Liver (tissue), 3 donors: ENCODE results near the gene BMP7.

Source experiments
- EGR1 ChIP-seq, 2 donors: IDR thresholded peaks; 2 replicates each; pipeline ENCODE4 v1.6.1; 2016 to 2018; ENCODE audit warnings: antibody characterized with exemption in 2 of 2, low read depth in 2 of 2
- FOXA2 ChIP-seq: IDR thresholded peaks from 2 replicates; pipeline ENCODE4 v1.6.1; 2016; ENCODE audit warnings: antibody characterized with exemption
- JUND ChIP-seq, 2 donors: IDR thresholded peaks; 2 replicates each; pipeline ENCODE4 v1.6.1; 2016; ENCODE audit warnings: antibody characterized with exemption in 2 of 2
- RAD21 ChIP-seq, 2 donors: IDR thresholded peaks; 2 replicates each; pipeline ENCODE4 v1.6.1; 2016; ENCODE audit warnings: antibody characterized with exemption in 2 of 2, mild to moderate bottlenecking in 2 of 2
- RXRA ChIP-seq, 2 donors: IDR thresholded peaks; 2 replicates each; pipeline ENCODE4 v1.6.1; 2017 to 2018; ENCODE audit warnings: antibody characterized with exemption in 2 of 2, mild to moderate bottlenecking in 1 of 2
- TAF1 ChIP-seq: conservative IDR thresholded peaks from 2 replicates; pipeline ENCODE4 v1.6.1; 2016; ENCODE audit warnings: antibody characterized with exemption, mild to moderate bottlenecking
- YY1 ChIP-seq: IDR thresholded peaks from 2 replicates; pipeline ENCODE4 v1.6.1; 2016; ENCODE audit warnings: antibody characterized with exemption, mild to moderate bottlenecking
- TF ChIP-seq, protein P1 (sequence below): fragments of 150-350 bp; IDR thresholded peaks from 2 replicates; pipeline ENCODE4 v1.5.1; 2017; ENCODE audit warnings: improper control_type of control experiment, low read depth, low read length; ENCODE audit not compliant: missing input control
- TF ChIP-seq, protein P2 (sequence below): IDR thresholded peaks from 2 replicates; pipeline ENCODE4 v1.6.1; 2016; ENCODE audit warnings: antibody characterized with exemption
- TF ChIP-seq, protein P3 (sequence below): IDR thresholded peaks from 2 replicates; pipeline ENCODE4 v1.6.1; 2016; ENCODE audit warnings: antibody characterized with exemption, mild to moderate bottlenecking
- donor health status: healthy.
- donor health status: healthy.

DNA sequence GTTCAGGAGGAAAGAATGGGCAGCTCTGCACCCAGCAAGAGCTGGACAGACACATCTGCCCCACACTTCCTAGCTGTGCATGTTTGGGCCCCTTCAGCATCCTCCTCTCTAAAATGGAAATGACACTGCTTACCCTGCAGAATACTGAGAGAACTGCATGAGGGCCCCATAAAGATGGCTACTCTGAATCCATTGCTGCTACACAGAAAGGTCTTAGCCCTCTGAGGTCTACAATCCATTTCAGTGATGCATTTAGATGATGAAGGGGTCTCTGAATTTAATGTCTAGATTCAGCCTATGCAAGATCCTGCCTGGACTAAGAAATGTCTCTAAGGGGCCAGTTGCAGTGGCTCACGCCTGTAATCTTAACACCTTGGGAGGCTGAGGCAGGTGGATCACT, 11.3 kb downstream of the BMP7 start:
- TF ChIP-seq, protein P1, sequence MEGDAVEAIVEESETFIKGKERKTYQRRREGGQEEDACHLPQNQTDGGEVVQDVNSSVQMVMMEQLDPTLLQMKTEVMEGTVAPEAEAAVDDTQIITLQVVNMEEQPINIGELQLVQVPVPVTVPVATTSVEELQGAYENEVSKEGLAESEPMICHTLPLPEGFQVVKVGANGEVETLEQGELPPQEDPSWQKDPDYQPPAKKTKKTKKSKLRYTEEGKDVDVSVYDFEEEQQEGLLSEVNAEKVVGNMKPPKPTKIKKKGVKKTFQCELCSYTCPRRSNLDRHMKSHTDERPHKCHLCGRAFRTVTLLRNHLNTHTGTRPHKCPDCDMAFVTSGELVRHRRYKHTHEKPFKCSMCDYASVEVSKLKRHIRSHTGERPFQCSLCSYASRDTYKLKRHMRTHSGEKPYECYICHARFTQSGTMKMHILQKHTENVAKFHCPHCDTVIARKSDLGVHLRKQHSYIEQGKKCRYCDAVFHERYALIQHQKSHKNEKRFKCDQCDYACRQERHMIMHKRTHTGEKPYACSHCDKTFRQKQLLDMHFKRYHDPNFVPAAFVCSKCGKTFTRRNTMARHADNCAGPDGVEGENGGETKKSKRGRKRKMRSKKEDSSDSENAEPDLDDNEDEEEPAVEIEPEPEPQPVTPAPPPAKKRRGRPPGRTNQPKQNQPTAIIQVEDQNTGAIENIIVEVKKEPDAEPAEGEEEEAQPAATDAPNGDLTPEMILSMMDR: no peak
- TF ChIP-seq FOXA2 (no peak), EGR1 (IDR thresholded peaks at IDR 0.05; ENCODE audit: low read depth in 2 of 2) (no peak), RAD21 (IDR thresholded peaks at IDR 0.05) (no peak), JUND (IDR thresholded peaks at IDR 0.05) (no peak), YY1 (no peak), TAF1 (no peak), RXRA (IDR thresholded peaks at IDR 0.05) (no peak)
- TF ChIP-seq, protein P2, sequence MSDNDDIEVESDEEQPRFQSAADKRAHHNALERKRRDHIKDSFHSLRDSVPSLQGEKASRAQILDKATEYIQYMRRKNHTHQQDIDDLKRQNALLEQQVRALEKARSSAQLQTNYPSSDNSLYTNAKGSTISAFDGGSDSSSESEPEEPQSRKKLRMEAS: no peak
- TF ChIP-seq, protein P3, sequence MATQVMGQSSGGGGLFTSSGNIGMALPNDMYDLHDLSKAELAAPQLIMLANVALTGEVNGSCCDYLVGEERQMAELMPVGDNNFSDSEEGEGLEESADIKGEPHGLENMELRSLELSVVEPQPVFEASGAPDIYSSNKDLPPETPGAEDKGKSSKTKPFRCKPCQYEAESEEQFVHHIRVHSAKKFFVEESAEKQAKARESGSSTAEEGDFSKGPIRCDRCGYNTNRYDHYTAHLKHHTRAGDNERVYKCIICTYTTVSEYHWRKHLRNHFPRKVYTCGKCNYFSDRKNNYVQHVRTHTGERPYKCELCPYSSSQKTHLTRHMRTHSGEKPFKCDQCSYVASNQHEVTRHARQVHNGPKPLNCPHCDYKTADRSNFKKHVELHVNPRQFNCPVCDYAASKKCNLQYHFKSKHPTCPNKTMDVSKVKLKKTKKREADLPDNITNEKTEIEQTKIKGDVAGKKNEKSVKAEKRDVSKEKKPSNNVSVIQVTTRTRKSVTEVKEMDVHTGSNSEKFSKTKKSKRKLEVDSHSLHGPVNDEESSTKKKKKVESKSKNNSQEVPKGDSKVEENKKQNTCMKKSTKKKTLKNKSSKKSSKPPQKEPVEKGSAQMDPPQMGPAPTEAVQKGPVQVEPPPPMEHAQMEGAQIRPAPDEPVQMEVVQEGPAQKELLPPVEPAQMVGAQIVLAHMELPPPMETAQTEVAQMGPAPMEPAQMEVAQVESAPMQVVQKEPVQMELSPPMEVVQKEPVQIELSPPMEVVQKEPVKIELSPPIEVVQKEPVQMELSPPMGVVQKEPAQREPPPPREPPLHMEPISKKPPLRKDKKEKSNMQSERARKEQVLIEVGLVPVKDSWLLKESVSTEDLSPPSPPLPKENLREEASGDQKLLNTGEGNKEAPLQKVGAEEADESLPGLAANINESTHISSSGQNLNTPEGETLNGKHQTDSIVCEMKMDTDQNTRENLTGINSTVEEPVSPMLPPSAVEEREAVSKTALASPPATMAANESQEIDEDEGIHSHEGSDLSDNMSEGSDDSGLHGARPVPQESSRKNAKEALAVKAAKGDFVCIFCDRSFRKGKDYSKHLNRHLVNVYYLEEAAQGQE: no peak
